PFSK-1 (cell line): ENCODE data around the gene MROH2B.

Source experiments
- FOXP2 ChIP-seq: optimal IDR thresholded peaks from 2 replicates; pipeline ENCODE3; 2011; ENCODE audit warnings: borderline replicate concordance, control low read depth, inconsistent platforms; ENCODE audit not compliant: insufficient read depth; ENCODE audit errors: extremely low read length, extremely low read depth
- POLR2AphosphoS5 ChIP-seq: IDR thresholded peaks from 2 replicates; pipeline ENCODE4 v1.6.1; 2012; ENCODE audit warnings: low read depth, mild to moderate bottlenecking, control low read depth, low read length, moderate library complexity
- SIN3A ChIP-seq: IDR thresholded peaks from 2 replicates; pipeline ENCODE4 v1.6.1; 2012; ENCODE audit warnings: mild to moderate bottlenecking, low read length, moderate library complexity, borderline replicate concordance; ENCODE audit not compliant: insufficient read depth
- TAF1 ChIP-seq: IDR thresholded peaks from 2 replicates; pipeline ENCODE4 v1.6.1; 2012; ENCODE audit warnings: low read length, control low read depth, borderline replicate concordance; ENCODE audit not compliant: insufficient read depth
- TF ChIP-seq, protein P1 (sequence below), 2 experiments: IDR thresholded peaks; 2 replicates each; pipeline versions ENCODE4 v1.6.1 to v1.8.0; 2011 to 2012; ENCODE audit warnings: low read depth in 2 of 2, low read length in 2 of 2, control low read depth in 1 of 2, inconsistent platforms in 1 of 2, mild to moderate bottlenecking in 1 of 2, moderate library complexity in 1 of 2; ENCODE audit not compliant: insufficient read depth in 1 of 2

DNA sequence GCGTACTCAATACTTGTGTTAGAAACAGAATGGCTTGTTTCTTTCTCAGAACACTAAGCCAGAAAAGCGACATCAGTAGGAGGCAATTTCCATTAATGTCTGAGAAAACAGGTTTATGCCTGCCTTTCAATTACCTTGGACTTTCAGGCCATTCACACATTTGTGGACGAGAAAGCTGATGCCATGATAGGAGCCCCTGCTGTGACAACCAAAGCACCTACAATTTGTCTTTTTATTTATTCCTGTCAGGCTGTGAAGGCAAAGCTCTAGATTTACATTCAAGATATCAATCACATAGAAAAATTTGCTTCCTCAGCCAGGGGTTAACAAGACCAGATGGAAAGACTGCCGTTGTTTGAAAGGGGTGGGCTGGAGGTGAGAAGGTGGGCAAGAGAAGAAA, 85.6 kb downstream of the MROH2B start:
- TF ChIP-seq POLR2AphosphoS5 (no peak), TAF1 (no peak), FOXP2 (no peak), SIN3A (no peak)
- TF ChIP-seq, protein P1, sequence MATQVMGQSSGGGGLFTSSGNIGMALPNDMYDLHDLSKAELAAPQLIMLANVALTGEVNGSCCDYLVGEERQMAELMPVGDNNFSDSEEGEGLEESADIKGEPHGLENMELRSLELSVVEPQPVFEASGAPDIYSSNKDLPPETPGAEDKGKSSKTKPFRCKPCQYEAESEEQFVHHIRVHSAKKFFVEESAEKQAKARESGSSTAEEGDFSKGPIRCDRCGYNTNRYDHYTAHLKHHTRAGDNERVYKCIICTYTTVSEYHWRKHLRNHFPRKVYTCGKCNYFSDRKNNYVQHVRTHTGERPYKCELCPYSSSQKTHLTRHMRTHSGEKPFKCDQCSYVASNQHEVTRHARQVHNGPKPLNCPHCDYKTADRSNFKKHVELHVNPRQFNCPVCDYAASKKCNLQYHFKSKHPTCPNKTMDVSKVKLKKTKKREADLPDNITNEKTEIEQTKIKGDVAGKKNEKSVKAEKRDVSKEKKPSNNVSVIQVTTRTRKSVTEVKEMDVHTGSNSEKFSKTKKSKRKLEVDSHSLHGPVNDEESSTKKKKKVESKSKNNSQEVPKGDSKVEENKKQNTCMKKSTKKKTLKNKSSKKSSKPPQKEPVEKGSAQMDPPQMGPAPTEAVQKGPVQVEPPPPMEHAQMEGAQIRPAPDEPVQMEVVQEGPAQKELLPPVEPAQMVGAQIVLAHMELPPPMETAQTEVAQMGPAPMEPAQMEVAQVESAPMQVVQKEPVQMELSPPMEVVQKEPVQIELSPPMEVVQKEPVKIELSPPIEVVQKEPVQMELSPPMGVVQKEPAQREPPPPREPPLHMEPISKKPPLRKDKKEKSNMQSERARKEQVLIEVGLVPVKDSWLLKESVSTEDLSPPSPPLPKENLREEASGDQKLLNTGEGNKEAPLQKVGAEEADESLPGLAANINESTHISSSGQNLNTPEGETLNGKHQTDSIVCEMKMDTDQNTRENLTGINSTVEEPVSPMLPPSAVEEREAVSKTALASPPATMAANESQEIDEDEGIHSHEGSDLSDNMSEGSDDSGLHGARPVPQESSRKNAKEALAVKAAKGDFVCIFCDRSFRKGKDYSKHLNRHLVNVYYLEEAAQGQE (IDR thresholded peaks at IDR 0.05; ENCODE audit: insufficient read depth in 1 of 2, low read depth in 2 of 2, low read length in 2 of 2) = no peak
